K562 (cell line): ENCODE results near the gene CD84. TPM values are rescaled to one million over a fixed set of nuclear protein-coding genes. Genes with fewer than 3 reads are reported as not detected.

Experiments
- BRF1 ChIP-seq: IDR thresholded peaks from 3 replicates; pipeline ENCODE4 v1.6.1; 2011; ENCODE audit warnings: borderline replicate concordance, mild to moderate bottlenecking; ENCODE audit not compliant: insufficient read length; ENCODE audit errors: extremely low read depth
- CEBPG ChIP-seq, 3 experiments: fragments of 200-800 bp in 1 of 3; sonication (Bioruptor generic) in 1 of 3; sonication (generic) in 1 of 3; formaldehyde crosslinking in 1 of 3; IDR thresholded peaks in 2 of 3; conservative IDR thresholded peaks in 1 of 3; 2 replicates each; pipeline versions ENCODE4 v1.6.1 to v1.8.0; 2016 to 2022; ENCODE audit warnings: missing compliant biosample characterization in 2 of 3, missing genetic modification characterization in 2 of 3, mild to moderate bottlenecking in 1 of 3, missing genetic modification reagents in 1 of 3
- DDX20 ChIP-seq: fragments of 450-650 bp; IDR thresholded peaks from 2 replicates; pipeline ENCODE4 v1.6.1; 2016; ENCODE audit warnings: missing genetic modification characterization, low read depth, mild to moderate bottlenecking, missing compliant biosample characterization, moderate library complexity
- EP300 ChIP-seq: IDR thresholded peaks from 2 replicates; pipeline ENCODE4 v1.6.1; 2012; ENCODE audit warnings: low read length, improper control_type of control experiment
- GATAD2B ChIP-seq: fragments of 450-650 bp; IDR thresholded peaks from 2 replicates; pipeline ENCODE4 v1.6.1; 2017; ENCODE audit warnings: mild to moderate bottlenecking, borderline replicate concordance
- HCFC1 ChIP-seq: IDR thresholded peaks from 2 replicates; pipeline ENCODE4 v1.6.1; 2012; ENCODE audit warnings: low read depth, low read length, improper control_type of control experiment
- KDM4B ChIP-seq, 2 experiments: fragments of 450-650 bp in 1 of 2; sonication (generic) in 1 of 2; IDR thresholded peaks; 2 replicates each; pipeline ENCODE4 v1.6.1; 2016 to 2017; ENCODE audit warnings: borderline replicate concordance in 2 of 2, antibody characterized with exemption in 1 of 2, low read depth in 1 of 2, mild to moderate bottlenecking in 1 of 2
- MCM7 ChIP-seq, 2 experiments: fragments of 450-650 bp; IDR thresholded peaks; 2 replicates each; pipeline ENCODE4 v1.6.1; 2016 to 2018
- SIN3A ChIP-seq, 2 experiments: fragments of 150-350 bp in 1 of 2; IDR thresholded peaks; 2 replicates each; pipeline ENCODE4 v1.6.1; 2011 to 2016; ENCODE audit warnings: borderline replicate concordance in 2 of 2, low read depth in 2 of 2, low read length in 2 of 2, mild to moderate bottlenecking in 2 of 2, moderate library complexity in 2 of 2; ENCODE audit not compliant: control insufficient read depth in 1 of 2
- SNIP1 ChIP-seq: fragments of 450-650 bp; IDR thresholded peaks from 2 replicates; pipeline ENCODE4 v1.7.1; 2017; ENCODE audit warnings: low read depth, mild to moderate bottlenecking
- TAF15 ChIP-seq: fragments of 200-400 bp; formaldehyde crosslinking; IDR thresholded peaks from 2 replicates; pipeline ENCODE4 v1.6.1; 2017; ENCODE audit warnings: mild to moderate bottlenecking, low read depth, low read length, moderate library complexity
- TARDBP ChIP-seq: fragments of 450-650 bp; IDR thresholded peaks from 2 replicates; pipeline ENCODE4 v1.6.1; 2016
- ZBTB8A ChIP-seq: fragments of 450-650 bp; IDR thresholded peaks from 2 replicates; pipeline ENCODE4 v1.6.1; 2018; ENCODE audit warnings: mild to moderate bottlenecking, moderate library complexity; ENCODE audit not compliant: partially characterized antibody
- polyA plus RNA-seq, 8 experiments: library from polyadenylated mRNA; depleted of rRNA in 4 of 8; stranded (reverse) in 5 of 8; unstranded in 3 of 8; fragments of >200 nt; fragmentation: Nextera tagmentation in 2 of 8; fragmentation: Illumina TruSeq in 1 of 8; extraction: Ambion mirVana in 2 of 8; extraction: Trizol in 1 of 8; gene quantifications; 2 replicates each; pipeline versions ENCODE4 v1.2.1 to v1.2.3, GENCODE V29; 2011 to 2014; ENCODE audit warnings: inconsistent platforms in 1 of 8, missing spikeins in 1 of 8
- total RNA-seq, 7 experiments: library from RNA; depleted of rRNA in 6 of 7; stranded (reverse); fragments of >200 nt in 6 of 7; fragmentation: Illumina TruSeq in 2 of 7; extraction: Trizol in 2 of 7; gene quantifications; 2 replicates each; pipeline versions ENCODE4 v1.2.1 to v1.2.3, GENCODE V29; 2011 to 2021; ENCODE audit warnings: low replicate concordance in 1 of 7
- TF ChIP-seq, protein P1 (sequence below): fragments of 250-450 bp; sonication (Bioruptor Pico); IDR thresholded peaks from 2 replicates; pipeline ENCODE4 v1.4.0; 2020; ENCODE audit warnings: mild to moderate bottlenecking, moderate library complexity, borderline replicate concordance
- TF ChIP-seq, protein P2 (sequence below): fragments of 450-650 bp; IDR thresholded peaks from 2 replicates; pipeline ENCODE4 v1.6.1; 2016
- TF ChIP-seq, protein P3 (sequence below): fragments of 200-800 bp; sonication (Bioruptor generic); IDR thresholded peaks from 2 replicates; pipeline ENCODE4 v1.6.1; 2017; ENCODE audit warnings: missing genetic modification characterization, missing compliant biosample characterization
- TF ChIP-seq, protein P4 (sequence below): fragments of 250-450 bp; sonication (Bioruptor Pico); IDR thresholded peaks from 2 replicates; pipeline ENCODE4 v1.8.0; 2022; ENCODE audit warnings: inconsistent platforms
- TF ChIP-seq, protein P5 (sequence below): IDR thresholded peaks from 3 replicates; pipeline ENCODE4 v1.6.1; 2011; ENCODE audit warnings: borderline replicate concordance, mild to moderate bottlenecking; ENCODE audit not compliant: insufficient read length, insufficient read depth

The CD84 gene
- total and polyA plus RNA-seq, 9 of the 15 experiments (the other 6 are each of a cell fraction or from before 2014, with no cell fraction given): 0.82 to 6.8 (median 2.0) TPM

DNA sequence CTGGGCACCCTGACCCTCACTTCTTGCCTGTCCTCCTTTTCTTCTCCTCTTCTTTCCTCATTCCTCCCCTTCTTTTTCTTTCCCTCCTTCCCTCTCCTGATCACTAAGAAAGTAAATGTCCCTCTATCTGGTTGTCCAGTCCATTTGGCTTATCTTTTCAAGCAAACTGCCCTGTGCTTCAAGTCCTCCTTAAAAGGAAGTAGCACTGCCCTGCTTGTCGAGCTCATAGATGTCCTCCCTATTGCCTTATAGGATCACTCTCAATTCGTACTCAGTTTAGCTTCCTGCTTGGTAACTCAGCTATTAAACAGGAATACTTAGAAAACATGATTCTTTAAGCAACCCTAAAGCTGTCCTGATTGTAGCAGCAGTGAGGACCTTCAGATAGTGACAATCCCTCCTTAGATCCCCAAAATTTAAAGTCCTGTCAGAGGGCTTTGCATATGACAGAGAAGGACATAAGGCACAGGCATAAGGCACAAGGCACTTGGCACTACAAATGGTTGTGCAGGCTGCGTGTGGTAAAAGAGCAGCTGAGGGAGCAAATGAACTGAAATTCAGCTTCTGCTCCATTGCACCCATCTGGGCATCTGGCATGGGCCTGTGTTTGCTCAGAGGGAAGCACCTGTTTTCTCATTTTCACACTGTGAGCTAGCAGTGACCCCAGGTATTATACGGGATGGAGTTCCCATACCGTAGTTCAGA, 30.2 kb downstream of the CD84 start (continued):
- TF ChIP-seq, protein P1, sequence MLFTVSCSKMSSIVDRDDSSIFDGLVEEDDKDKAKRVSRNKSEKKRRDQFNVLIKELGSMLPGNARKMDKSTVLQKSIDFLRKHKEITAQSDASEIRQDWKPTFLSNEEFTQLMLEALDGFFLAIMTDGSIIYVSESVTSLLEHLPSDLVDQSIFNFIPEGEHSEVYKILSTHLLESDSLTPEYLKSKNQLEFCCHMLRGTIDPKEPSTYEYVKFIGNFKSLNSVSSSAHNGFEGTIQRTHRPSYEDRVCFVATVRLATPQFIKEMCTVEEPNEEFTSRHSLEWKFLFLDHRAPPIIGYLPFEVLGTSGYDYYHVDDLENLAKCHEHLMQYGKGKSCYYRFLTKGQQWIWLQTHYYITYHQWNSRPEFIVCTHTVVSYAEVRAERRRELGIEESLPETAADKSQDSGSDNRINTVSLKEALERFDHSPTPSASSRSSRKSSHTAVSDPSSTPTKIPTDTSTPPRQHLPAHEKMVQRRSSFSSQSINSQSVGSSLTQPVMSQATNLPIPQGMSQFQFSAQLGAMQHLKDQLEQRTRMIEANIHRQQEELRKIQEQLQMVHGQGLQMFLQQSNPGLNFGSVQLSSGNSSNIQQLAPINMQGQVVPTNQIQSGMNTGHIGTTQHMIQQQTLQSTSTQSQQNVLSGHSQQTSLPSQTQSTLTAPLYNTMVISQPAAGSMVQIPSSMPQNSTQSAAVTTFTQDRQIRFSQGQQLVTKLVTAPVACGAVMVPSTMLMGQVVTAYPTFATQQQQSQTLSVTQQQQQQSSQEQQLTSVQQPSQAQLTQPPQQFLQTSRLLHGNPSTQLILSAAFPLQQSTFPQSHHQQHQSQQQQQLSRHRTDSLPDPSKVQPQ: no peak
- TF ChIP-seq SNIP1: no peak
- TF ChIP-seq HCFC1: no peak
- no peak for TF ChIP-seq CEBPG (CRISPR knock-in tag; IDR thresholded peaks at IDR 0.05)
- no peak; a peak in 1 of 4 replicates for TF ChIP-seq CEBPG (tag; conservative IDR thresholded peaks at IDR 0.05 in 1 of 2, IDR thresholded peaks at IDR 0.05 in 1 of 2)
- no peak for TF ChIP-seq ZBTB8A
- TF ChIP-seq, protein P2, sequence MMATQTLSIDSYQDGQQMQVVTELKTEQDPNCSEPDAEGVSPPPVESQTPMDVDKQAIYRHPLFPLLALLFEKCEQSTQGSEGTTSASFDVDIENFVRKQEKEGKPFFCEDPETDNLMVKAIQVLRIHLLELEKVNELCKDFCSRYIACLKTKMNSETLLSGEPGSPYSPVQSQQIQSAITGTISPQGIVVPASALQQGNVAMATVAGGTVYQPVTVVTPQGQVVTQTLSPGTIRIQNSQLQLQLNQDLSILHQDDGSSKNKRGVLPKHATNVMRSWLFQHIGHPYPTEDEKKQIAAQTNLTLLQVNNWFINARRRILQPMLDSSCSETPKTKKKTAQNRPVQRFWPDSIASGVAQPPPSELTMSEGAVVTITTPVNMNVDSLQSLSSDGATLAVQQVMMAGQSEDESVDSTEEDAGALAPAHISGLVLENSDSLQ: peak; percentile 41; the same call in 1 of the 2 replicates
- TF ChIP-seq BRF1: no peak
- TF ChIP-seq, protein P3, sequence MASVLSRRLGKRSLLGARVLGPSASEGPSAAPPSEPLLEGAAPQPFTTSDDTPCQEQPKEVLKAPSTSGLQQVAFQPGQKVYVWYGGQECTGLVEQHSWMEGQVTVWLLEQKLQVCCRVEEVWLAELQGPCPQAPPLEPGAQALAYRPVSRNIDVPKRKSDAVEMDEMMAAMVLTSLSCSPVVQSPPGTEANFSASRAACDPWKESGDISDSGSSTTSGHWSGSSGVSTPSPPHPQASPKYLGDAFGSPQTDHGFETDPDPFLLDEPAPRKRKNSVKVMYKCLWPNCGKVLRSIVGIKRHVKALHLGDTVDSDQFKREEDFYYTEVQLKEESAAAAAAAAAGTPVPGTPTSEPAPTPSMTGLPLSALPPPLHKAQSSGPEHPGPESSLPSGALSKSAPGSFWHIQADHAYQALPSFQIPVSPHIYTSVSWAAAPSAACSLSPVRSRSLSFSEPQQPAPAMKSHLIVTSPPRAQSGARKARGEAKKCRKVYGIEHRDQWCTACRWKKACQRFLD (CRISPR knock-in tag): peak; percentile 95
- no peak for TF ChIP-seq TARDBP
- TF ChIP-seq TAF15: no peak
- peak; percentile 12; the same call in 1 of the 2 replicates for TF ChIP-seq GATAD2B
- TF ChIP-seq SIN3A (IDR thresholded peaks at IDR 0.05; ENCODE audit: borderline replicate concordance in 2 of 2, control insufficient read depth in 1 of 2, low read depth in 2 of 2, low read length in 2 of 2): no peak
- TF ChIP-seq EP300: peak; percentile 71; the same call in 1 of the 2 replicates
- TF ChIP-seq KDM4B (IDR thresholded peaks at IDR 0.05; ENCODE audit: borderline replicate concordance in 2 of 2, low read depth in 1 of 2): 0 out of 4 replicates have a peak, but pooled peaks of 1 of the 2 experiments have one; percentile 14
- TF ChIP-seq, protein P4, sequence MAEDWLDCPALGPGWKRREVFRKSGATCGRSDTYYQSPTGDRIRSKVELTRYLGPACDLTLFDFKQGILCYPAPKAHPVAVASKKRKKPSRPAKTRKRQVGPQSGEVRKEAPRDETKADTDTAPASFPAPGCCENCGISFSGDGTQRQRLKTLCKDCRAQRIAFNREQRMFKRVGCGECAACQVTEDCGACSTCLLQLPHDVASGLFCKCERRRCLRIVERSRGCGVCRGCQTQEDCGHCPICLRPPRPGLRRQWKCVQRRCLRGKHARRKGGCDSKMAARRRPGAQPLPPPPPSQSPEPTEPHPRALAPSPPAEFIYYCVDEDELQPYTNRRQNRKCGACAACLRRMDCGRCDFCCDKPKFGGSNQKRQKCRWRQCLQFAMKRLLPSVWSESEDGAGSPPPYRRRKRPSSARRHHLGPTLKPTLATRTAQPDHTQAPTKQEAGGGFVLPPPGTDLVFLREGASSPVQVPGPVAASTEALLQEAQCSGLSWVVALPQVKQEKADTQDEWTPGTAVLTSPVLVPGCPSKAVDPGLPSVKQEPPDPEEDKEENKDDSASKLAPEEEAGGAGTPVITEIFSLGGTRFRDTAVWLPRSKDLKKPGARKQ (CRISPR knock-in tag): no peak
- peak; percentile 75 for TF ChIP-seq DDX20
- no peak for TF ChIP-seq MCM7 (IDR thresholded peaks at IDR 0.05)
- TF ChIP-seq, protein P5, sequence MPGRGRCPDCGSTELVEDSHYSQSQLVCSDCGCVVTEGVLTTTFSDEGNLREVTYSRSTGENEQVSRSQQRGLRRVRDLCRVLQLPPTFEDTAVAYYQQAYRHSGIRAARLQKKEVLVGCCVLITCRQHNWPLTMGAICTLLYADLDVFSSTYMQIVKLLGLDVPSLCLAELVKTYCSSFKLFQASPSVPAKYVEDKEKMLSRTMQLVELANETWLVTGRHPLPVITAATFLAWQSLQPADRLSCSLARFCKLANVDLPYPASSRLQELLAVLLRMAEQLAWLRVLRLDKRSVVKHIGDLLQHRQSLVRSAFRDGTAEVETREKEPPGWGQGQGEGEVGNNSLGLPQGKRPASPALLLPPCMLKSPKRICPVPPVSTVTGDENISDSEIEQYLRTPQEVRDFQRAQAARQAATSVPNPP: no peak
